Neuronal stem cell (in vitro differentiated cells): Measurements from ENCODE around the gene GNAS.

Source experiments
- DNase-seq: peaks from one replicate; pipeline ENCODE4 v3.0.0-alpha.2; 2013; ENCODE audit warnings: low spot score
- H2AFZ ChIP-seq: one replicate; pipeline ENCODE4 v1.6.1; 2013; ENCODE audit warnings: mild to moderate bottlenecking, low read length, inconsistent platforms
- H2AK5ac ChIP-seq: 2 replicates; pipeline ENCODE4 v1.6.1; 2013; ENCODE audit warnings: low read depth, mild to moderate bottlenecking, inconsistent platforms, low read length, moderate library complexity, mixed read lengths
- H2BK120ac ChIP-seq: 2 replicates; pipeline ENCODE4 v1.6.1; 2013; ENCODE audit warnings: low read depth, mild to moderate bottlenecking, inconsistent platforms, low read length, moderate library complexity, mixed read lengths
- H2BK12ac ChIP-seq: one replicate; pipeline ENCODE4 v1.6.1; 2013; ENCODE audit warnings: low read length, inconsistent platforms
- H2BK15ac ChIP-seq: 2 replicates; pipeline ENCODE4 v1.6.1; 2013; ENCODE audit warnings: mild to moderate bottlenecking, low read length, inconsistent platforms, mixed read lengths
- H2BK5ac ChIP-seq: one replicate; pipeline ENCODE4 v1.6.1; 2013; ENCODE audit warnings: inconsistent platforms, mild to moderate bottlenecking, low read length, moderate library complexity
- H3K14ac ChIP-seq: one replicate; pipeline ENCODE4 v1.6.1; 2013; ENCODE audit warnings: low read length, inconsistent platforms
- H3K18ac ChIP-seq: 2 replicates; pipeline ENCODE4 v1.6.1; 2013; ENCODE audit warnings: low read length, inconsistent platforms
- H3K23ac ChIP-seq: 2 replicates; pipeline ENCODE4 v1.6.1; 2013; ENCODE audit warnings: low read depth, mild to moderate bottlenecking, mixed read lengths, low read length, inconsistent platforms; ENCODE audit not compliant: poor library complexity
- H3K27ac ChIP-seq: replicated peaks from 3 replicates; pipeline ENCODE4 v1.5.1; 2013; ENCODE audit warnings: low read length, inconsistent platforms
- H3K27me3 ChIP-seq, 3 experiments: 2 replicates each; pipeline ENCODE4 v1.6.1; 2013; ENCODE audit warnings: low read length in 3 of 3, mild to moderate bottlenecking in 2 of 3, inconsistent platforms in 1 of 3, low read depth in 1 of 3, mixed read lengths in 1 of 3, moderate library complexity in 1 of 3; ENCODE audit not compliant: control insufficient read depth in 3 of 3, insufficient read depth in 3 of 3
- H3K36me3 ChIP-seq, 2 donors: replicated peaks in 1 of 2; 2 replicates each; pipeline ENCODE4 v1.6.1; 2013; ENCODE audit warnings: low read length in 2 of 2; ENCODE audit not compliant: control insufficient read depth in 2 of 2, insufficient read depth in 2 of 2
- H3K4ac ChIP-seq: 2 replicates; pipeline ENCODE4 v1.6.1; 2013; ENCODE audit warnings: inconsistent platforms, mild to moderate bottlenecking, low read length, moderate library complexity
- H3K4me1 ChIP-seq, 2 donors: 1 replicate in 1 of 2; 2 replicates in 1 of 2; pipeline ENCODE4 v1.6.1; 2013; ENCODE audit warnings: low read length in 2 of 2, low read depth in 1 of 2; ENCODE audit not compliant: control insufficient read depth in 2 of 2, insufficient read depth in 1 of 2
- H3K4me2 ChIP-seq: one replicate; pipeline ENCODE4 v1.6.1; 2013; ENCODE audit warnings: mild to moderate bottlenecking, low read length, inconsistent platforms; ENCODE audit not compliant: insufficient read depth, poor library complexity, severe bottlenecking
- H3K4me3 ChIP-seq, 2 donors: 2 replicates each; pipeline ENCODE4 v1.5.1; 2013; ENCODE audit warnings: low read length in 2 of 2, mild to moderate bottlenecking in 2 of 2, inconsistent platforms in 1 of 2, moderate library complexity in 1 of 2
- H3K79me1 ChIP-seq: one replicate; pipeline ENCODE4 v1.6.1; 2013; ENCODE audit warnings: low read depth, mild to moderate bottlenecking, inconsistent platforms, low read length, moderate library complexity
- H3K9ac ChIP-seq: one replicate; pipeline ENCODE4 v1.6.1; 2013; ENCODE audit warnings: mild to moderate bottlenecking, low read depth, low read length, inconsistent platforms; ENCODE audit not compliant: poor library complexity
- H3K9me3 ChIP-seq, 2 donors: replicated peaks in 1 of 2; 2 replicates each; pipeline versions ENCODE3 to v1.6.1; 2013; ENCODE audit warnings: low read length in 2 of 2, mild to moderate bottlenecking in 2 of 2, inconsistent platforms in 1 of 2, low read depth in 1 of 2, mixed read lengths in 1 of 2, moderate library complexity in 1 of 2; ENCODE audit not compliant: control insufficient read depth in 2 of 2, insufficient read depth in 1 of 2
- H4K8ac ChIP-seq: one replicate; pipeline ENCODE4 v1.6.1; 2013; ENCODE audit warnings: low read depth, mild to moderate bottlenecking, inconsistent platforms, low read length, moderate library complexity
- H4K91ac ChIP-seq: one replicate; pipeline ENCODE4 v1.6.1; 2013; ENCODE audit warnings: low read length, low read depth, mild to moderate bottlenecking, inconsistent platforms; ENCODE audit not compliant: poor library complexity
- WGBS, 2 donors: extraction: QIAGEN DNeasy Blood & Tissue Kit; methylation state at CpG; one replicate each; pipeline ENCODE4 v1.1.7; 2013; ENCODE audit warnings: missing lambda C conversion rate in 2 of 2, mixed read lengths in 1 of 2; ENCODE audit not compliant: insufficient read length in 2 of 2, insufficient replicate concordance in 1 of 2; ENCODE audit errors: extremely low coverage in 2 of 2; 5-methylcytosine and 5-hydroxymethylcytosine counted together

The GNAS gene

DNA sequence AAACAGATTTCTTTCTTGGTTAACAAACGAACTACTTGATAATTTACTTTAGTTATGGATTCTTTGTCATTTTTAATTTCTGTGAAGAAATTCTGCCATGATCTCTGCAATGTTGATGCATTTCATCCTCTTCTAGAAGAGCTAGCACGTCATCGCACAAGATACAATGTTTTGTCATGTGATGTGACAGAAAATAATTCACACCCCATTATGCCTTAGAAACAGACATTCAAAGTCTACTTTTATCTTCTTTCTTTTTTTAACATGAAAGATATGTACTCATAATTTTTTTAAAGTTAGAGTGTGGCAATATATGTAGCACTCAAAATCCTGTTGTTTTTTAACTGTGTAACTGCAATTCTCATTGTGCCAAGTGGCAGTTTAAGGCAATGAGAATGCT lies 89.0 kb downstream of the GNAS start:
- Histone ChIP-seq H3K4ac (no peak overlapping the region), H3K14ac (no peak overlapping the region), H3K4me3 (no peak overlapping the region), H3K23ac (no peak overlapping the region), H4K91ac (no peak overlapping the region), H3K27me3 (peaks cover 0 to 20% (median 0%) of the 10 kb centered on the region in 3 experiments), H2BK12ac (no peak overlapping the region), H2BK15ac (no peak overlapping the region), H2AK5ac (no peak overlapping the region), H3K9me3 (no peaks in the 10 kb centered on the region), H3K36me3 (no peaks in the 10 kb centered on the region), H3K9ac (no peak overlapping the region), H2BK5ac (no peak overlapping the region), H3K4me1 (no peaks in the 10 kb centered on the region), H2BK120ac (no peak overlapping the region), H4K8ac (no peak overlapping the region), H3K79me1 (no peaks in the 10 kb centered on the region), H3K27ac (no peak overlapping the region), H2AFZ (no peak overlapping the region), H3K4me2 (no peak overlapping the region), H3K18ac (no peak overlapping the region)
- no CpG with 5 or more reads among the region's 3 CpGs for WGBS, 2 donors
- DNase-seq = no peak

DNA sequence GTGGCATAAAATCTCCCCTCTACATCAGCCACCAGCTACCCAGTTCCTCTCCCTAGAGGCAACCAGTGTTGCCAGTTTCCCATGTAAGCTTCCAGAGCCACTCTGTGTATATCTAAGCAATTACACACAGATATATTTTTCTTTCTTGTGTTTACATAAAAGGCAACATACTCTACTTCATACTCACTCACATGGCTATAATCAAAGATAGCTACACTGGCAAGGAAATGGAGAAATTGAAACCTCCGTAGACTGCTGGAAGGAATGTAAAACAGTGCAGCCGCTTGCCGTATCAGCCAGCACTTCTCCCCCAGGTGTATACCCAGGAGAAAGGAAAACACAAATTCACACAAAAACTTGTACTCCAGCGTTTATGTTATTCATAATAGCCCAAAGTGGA lies 90.0 kb downstream of the GNAS start:
- no peak overlapping the region for H2BK15ac ChIP-seq
- no peak for DNase-seq
- H3K14ac ChIP-seq = no peak overlapping the region
- no peak overlapping the region for H2BK5ac ChIP-seq
- H3K79me1 ChIP-seq = no peaks in the 10 kb centered on the region
- H3K4ac ChIP-seq = no peak overlapping the region
- H3K4me3 ChIP-seq = no peak overlapping the region
- H2AFZ ChIP-seq = no peak overlapping the region
- H3K36me3 ChIP-seq = no peaks in the 10 kb centered on the region
- H3K27me3 ChIP-seq = peaks cover 0 to 20% (median 0%) of the 10 kb centered on the region in 3 experiments
- H3K9ac ChIP-seq = no peak overlapping the region
- H4K8ac ChIP-seq = no peak overlapping the region
- no peak overlapping the region for H4K91ac ChIP-seq
- H2BK120ac ChIP-seq = no peak overlapping the region
- no peak overlapping the region for H3K4me2 ChIP-seq
- no peak overlapping the region for H3K27ac ChIP-seq
- no peak overlapping the region for H3K23ac ChIP-seq
- WGBS, 2 donors = no CpG with 5 or more reads among the region's 4 CpGs
- H2AK5ac ChIP-seq = no peak overlapping the region
- no peaks in the 10 kb centered on the region for H3K9me3 ChIP-seq
- no peak overlapping the region for H3K18ac ChIP-seq
- H3K4me1 ChIP-seq = no peaks in the 10 kb centered on the region
- H2BK12ac ChIP-seq = no peak overlapping the region

DNA sequence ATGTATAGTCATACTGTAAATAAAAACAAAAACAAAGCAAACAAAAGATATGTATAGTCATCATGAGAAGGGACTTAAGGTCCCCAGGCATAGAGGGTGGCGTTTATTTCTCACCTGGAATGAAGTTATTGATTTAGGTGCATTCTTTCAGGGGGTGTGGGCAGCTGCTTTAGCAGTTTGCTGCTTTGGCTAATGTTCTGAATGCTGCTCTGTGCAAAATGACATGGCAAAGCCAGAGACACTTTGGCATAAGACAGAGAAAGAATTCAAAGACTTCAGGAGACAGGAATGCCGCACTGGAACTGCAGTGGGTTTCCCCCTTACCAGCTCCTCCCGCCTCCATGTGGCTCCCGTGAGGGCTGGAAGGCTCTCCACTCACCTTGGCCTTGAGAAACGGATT lies 92.1 kb downstream of the GNAS start:
- no peaks in the 10 kb centered on the region for H3K9me3 ChIP-seq
- no peaks in the 10 kb centered on the region for H3K79me1 ChIP-seq
- no peak overlapping the region for H3K4me2 ChIP-seq
- no peak overlapping the region for H2BK12ac ChIP-seq
- H2BK5ac ChIP-seq = no peak overlapping the region
- H3K4me3 ChIP-seq = no peak overlapping the region
- no peak overlapping the region for H3K4ac ChIP-seq
- no peak overlapping the region for H3K14ac ChIP-seq
- no peak overlapping the region for H3K27ac ChIP-seq
- no peak overlapping the region for H3K23ac ChIP-seq
- no peak overlapping the region for H3K18ac ChIP-seq
- H2AFZ ChIP-seq = no peak overlapping the region
- H4K91ac ChIP-seq = no peak overlapping the region
- no peak overlapping the region for H3K9ac ChIP-seq
- DNase-seq = no peak
- no peak overlapping the region for H2BK120ac ChIP-seq
- no peak overlapping the region for H2BK15ac ChIP-seq
- H3K4me1 ChIP-seq = no peaks in the 10 kb centered on the region
- no peak overlapping the region for H4K8ac ChIP-seq
- WGBS, 2 donors = no CpG with 5 or more reads among the region's 5 CpGs
- no peaks in the 10 kb centered on the region for H3K36me3 ChIP-seq
- no peak overlapping the region for H2AK5ac ChIP-seq
- peaks cover 0 to 17% (median 0%) of the 10 kb centered on the region in 3 experiments for H3K27me3 ChIP-seq

DNA sequence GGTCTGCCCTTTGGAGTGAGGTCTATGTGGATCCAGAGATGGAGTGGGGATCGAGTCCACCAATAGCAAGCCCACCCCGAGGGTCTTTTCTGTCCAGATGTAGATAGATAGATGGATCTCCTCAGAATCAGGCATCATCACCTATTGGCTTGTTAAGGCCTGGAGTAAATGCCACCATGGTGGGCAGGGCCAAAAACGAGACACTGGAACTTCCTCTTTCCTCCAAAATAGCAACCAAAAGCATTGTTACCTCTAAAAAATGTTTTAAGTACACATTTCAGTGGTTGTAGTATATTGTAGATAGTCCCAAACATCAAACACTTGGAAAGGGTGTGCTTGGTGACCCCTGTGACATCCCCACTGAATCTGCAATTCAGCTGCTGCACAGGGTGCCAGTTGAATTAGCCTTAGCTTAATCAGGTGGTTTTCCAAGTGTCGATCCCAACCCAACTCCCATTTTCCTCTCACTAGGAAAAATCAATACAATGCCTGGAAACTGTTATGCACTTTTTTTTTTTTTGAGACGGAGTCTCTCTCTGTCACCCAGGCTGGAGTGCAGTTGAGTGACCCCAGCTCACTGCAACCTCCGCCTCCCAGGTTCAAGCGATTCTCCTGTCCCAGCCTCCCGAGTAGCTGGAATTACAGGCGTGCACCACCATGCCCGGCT lies 93.6 kb downstream of the GNAS start:
- H2AFZ ChIP-seq = no peak overlapping the region
- H3K9ac ChIP-seq = no peak overlapping the region
- DNase-seq = no peak
- H3K9me3 ChIP-seq = no peaks in the 10 kb centered on the region
- WGBS, 2 donors = no CpG with 5 or more reads among the region's 10 CpGs
- no peak overlapping the region for H4K8ac ChIP-seq
- H3K4me1 ChIP-seq = no peaks in the 10 kb centered on the region
- no peak overlapping the region for H4K91ac ChIP-seq
- no peak overlapping the region for H2BK15ac ChIP-seq
- no peak overlapping the region for H3K4me3 ChIP-seq
- H3K79me1 ChIP-seq = no peaks in the 10 kb centered on the region
- H3K4ac ChIP-seq = no peak overlapping the region
- no peak overlapping the region for H3K14ac ChIP-seq
- peaks cover 0 to 12% (median 0%) of the 10 kb centered on the region in 3 experiments for H3K27me3 ChIP-seq
- no peak overlapping the region for H3K23ac ChIP-seq
- no peak overlapping the region for H2AK5ac ChIP-seq
- H3K27ac ChIP-seq = no peak overlapping the region
- no peak overlapping the region for H2BK5ac ChIP-seq
- H3K4me2 ChIP-seq = no peak overlapping the region
- H3K18ac ChIP-seq = no peak overlapping the region
- no peaks in the 10 kb centered on the region for H3K36me3 ChIP-seq
- H2BK120ac ChIP-seq = no peak overlapping the region
- H2BK12ac ChIP-seq = no peak overlapping the region
